PC-9 (cell line): Measurements from ENCODE around the gene CCP110.

Source experiments
- EZH2 ChIP-seq: fragments of 200-600 bp; sonication (generic); IDR thresholded peaks from 2 replicates; pipeline ENCODE4 v1.8.0; 2017; ENCODE audit warnings: antibody characterized with exemption, low read depth
- TF ChIP-seq, protein P1 (sequence below): fragments of 200-600 bp; sonication (generic); conservative IDR thresholded peaks from 2 replicates; pipeline ENCODE4 v1.6.1; 2017; ENCODE audit warnings: mixed run types, antibody characterized with exemption, mild to moderate bottlenecking, moderate library complexity

DNA sequence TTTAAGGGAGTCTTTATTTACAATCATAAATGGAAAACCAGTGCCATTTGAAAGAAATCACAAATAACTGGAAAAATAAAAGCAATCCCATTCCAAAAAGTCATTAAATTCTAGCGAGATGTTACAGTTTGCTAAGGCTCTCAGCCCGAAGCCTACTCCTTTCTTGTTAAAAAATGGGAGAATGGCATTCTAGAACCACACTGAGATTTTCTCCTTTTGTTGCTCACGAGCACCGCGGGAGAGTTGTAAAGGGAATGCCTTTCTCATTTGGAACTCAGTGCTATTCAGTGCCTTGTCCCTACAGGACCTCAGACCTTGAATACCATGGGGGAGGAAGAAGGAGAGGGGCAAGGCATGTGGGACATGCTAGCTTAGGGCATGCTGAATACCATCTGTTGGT is 38.1 kb upstream of the CCP110 start:
- TF ChIP-seq, protein P1, sequence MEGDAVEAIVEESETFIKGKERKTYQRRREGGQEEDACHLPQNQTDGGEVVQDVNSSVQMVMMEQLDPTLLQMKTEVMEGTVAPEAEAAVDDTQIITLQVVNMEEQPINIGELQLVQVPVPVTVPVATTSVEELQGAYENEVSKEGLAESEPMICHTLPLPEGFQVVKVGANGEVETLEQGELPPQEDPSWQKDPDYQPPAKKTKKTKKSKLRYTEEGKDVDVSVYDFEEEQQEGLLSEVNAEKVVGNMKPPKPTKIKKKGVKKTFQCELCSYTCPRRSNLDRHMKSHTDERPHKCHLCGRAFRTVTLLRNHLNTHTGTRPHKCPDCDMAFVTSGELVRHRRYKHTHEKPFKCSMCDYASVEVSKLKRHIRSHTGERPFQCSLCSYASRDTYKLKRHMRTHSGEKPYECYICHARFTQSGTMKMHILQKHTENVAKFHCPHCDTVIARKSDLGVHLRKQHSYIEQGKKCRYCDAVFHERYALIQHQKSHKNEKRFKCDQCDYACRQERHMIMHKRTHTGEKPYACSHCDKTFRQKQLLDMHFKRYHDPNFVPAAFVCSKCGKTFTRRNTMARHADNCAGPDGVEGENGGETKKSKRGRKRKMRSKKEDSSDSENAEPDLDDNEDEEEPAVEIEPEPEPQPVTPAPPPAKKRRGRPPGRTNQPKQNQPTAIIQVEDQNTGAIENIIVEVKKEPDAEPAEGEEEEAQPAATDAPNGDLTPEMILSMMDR: no peak
- no peak for TF ChIP-seq EZH2
